Breast epithelium (tissue), 3 donors: Measurements from ENCODE around the gene SYNDIG1.

ENCODE experiments used
- CTCF ChIP-seq, 3 donors: fragments of 450-650 bp; IDR thresholded peaks; one replicate each; pipeline ENCODE4 v1.5.1; 2016 to 2017; ENCODE audit warnings: antibody characterized with exemption in 3 of 3, mild to moderate bottlenecking in 3 of 3, moderate library complexity in 3 of 3
- POLR2AphosphoS5 ChIP-seq, 3 donors: sonication (generic); formaldehyde crosslinking; IDR thresholded peaks; one replicate each; pipeline ENCODE4 v1.6.1; 2017; ENCODE audit warnings: antibody characterized with exemption in 3 of 3

GRCh38 chr20:24580006-24580405 lies 110.6 kb downstream of the SYNDIG1 start:
- TF ChIP-seq CTCF (IDR thresholded peaks at IDR 0.05) (no peak), POLR2AphosphoS5 (IDR thresholded peaks at IDR 0.05) (no peak)
